Left ventricle myocardium inferior (tissue), 1 donor: ENCODE results near the gene GAB1. TPM values are rescaled to one million over a fixed set of nuclear protein-coding genes. Genes with fewer than 3 reads are reported as not detected.

Experiments used
- DNase-seq: peaks from one replicate; pipeline ENCODE4 v3.0.0-alpha.2; 2020
- H3K27ac ChIP-seq: fragments of 200-600 bp; replicated peaks from 2 replicates; pipeline ENCODE4 v1.8.0; 2021
- H3K27me3 ChIP-seq: fragments of 200-600 bp; 2 replicates; pipeline ENCODE4 v1.8.0; 2021; ENCODE audit warnings: low read depth
- H3K36me3 ChIP-seq: fragments of 200-600 bp; 2 replicates; pipeline ENCODE4 v1.8.0; 2021
- H3K4me1 ChIP-seq: fragments of 200-600 bp; 2 replicates; pipeline ENCODE4 v1.8.0; 2021
- H3K4me3 ChIP-seq: fragments of 200-600 bp; 2 replicates; pipeline ENCODE4 v1.8.0; 2021; ENCODE audit warnings: mild to moderate bottlenecking, moderate library complexity
- H3K9me3 ChIP-seq: fragments of 200-600 bp; replicated peaks from 2 replicates; pipeline ENCODE4 v1.8.0; 2021
- intact Hi-C: fragments of 100-400 bp; cut with micrococcal nuclease; formaldehyde crosslinking; loops from one replicate; pipeline ENCODE4 v1.11.0; 2022
- total RNA-seq: library from RNA; stranded (reverse); fragmentation: NEBNext Ultra II Directional; extraction: Animal tissue kit (Norgen Biotek cat#: 25700); gene quantifications from one replicate; pipeline ENCODE4 v1.2.1, GENCODE V29; 2021
- TF ChIP-seq, protein P1 (sequence below): fragments of 200-600 bp; IDR thresholded peaks from 2 replicates; pipeline ENCODE4 v1.8.0; 2021; ENCODE audit warnings: antibody characterized with exemption, mild to moderate bottlenecking, borderline replicate concordance
- donor health status: DM: no; HTN: yes; CAD: no; lungs with severe emphysema.

GAB1 gene
- total RNA-seq, 1 donor from 2014 or later = 87.1 TPM

DNA sequence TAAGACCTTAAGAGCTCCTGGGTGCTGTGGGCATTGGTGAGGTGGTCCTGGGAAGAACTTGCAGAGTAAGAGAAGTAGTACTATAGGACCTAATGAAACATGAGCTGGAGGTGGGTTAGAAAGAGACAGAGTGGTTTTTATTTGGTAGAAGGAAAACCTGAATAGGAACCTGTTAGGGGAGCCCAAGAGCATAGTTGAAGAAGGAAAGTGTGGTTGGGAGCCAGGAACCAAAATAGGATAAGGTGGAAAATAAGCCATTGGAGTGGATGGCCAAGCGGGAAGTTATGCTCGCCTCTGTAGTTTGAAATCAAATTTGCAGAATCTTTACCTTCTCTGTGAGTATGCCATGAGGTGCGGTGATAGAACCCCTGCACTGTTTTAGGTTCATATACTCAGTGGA, 26.7 kb downstream of the GAB1 start:
- H3K4me1 ChIP-seq = peaks cover 17% of the 10 kb centered on the region
- TF ChIP-seq, protein P1, sequence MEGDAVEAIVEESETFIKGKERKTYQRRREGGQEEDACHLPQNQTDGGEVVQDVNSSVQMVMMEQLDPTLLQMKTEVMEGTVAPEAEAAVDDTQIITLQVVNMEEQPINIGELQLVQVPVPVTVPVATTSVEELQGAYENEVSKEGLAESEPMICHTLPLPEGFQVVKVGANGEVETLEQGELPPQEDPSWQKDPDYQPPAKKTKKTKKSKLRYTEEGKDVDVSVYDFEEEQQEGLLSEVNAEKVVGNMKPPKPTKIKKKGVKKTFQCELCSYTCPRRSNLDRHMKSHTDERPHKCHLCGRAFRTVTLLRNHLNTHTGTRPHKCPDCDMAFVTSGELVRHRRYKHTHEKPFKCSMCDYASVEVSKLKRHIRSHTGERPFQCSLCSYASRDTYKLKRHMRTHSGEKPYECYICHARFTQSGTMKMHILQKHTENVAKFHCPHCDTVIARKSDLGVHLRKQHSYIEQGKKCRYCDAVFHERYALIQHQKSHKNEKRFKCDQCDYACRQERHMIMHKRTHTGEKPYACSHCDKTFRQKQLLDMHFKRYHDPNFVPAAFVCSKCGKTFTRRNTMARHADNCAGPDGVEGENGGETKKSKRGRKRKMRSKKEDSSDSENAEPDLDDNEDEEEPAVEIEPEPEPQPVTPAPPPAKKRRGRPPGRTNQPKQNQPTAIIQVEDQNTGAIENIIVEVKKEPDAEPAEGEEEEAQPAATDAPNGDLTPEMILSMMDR = no peak
- peak overlapping the region; percentile 11 for H3K27ac ChIP-seq
- intact Hi-C loops = no loop called here
- no peaks in the 10 kb centered on the region for H3K27me3 ChIP-seq
- H3K4me3 ChIP-seq = no peak overlapping the region
- no peak for DNase-seq
- H3K9me3 ChIP-seq = no peaks in the 10 kb centered on the region
- no peaks in the 10 kb centered on the region for H3K36me3 ChIP-seq

DNA sequence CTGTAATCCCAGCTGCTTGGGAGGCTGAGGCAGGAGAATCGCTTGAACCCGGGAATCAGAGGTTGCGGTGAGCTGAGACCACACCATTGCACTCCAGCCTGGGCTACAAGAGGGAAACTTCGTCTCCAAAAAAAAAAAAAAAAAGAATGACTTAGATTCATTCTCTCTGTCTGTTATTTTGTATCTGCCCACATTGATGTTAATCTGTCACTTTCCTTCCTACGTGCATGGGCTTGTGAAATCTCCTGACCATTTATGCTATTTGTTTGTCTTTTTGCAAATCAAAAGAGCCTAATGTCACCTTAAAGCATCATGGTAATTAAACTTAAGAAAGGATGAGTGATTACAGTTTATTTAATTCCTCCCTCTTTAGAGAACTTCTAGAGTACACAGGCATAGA, 27.4 kb downstream of the GAB1 start:
- no peak for DNase-seq
- TF ChIP-seq, protein P1 = no peak
- Histone ChIP-seq H3K36me3 (no peaks in the 10 kb centered on the region), H3K27ac (no peak overlapping the region), H3K9me3 (no peaks in the 10 kb centered on the region), H3K27me3 (no peaks in the 10 kb centered on the region), H3K4me3 (no peak overlapping the region), H3K4me1 (peaks cover 24% of the 10 kb centered on the region)
- intact Hi-C loops = no loop called here

DNA sequence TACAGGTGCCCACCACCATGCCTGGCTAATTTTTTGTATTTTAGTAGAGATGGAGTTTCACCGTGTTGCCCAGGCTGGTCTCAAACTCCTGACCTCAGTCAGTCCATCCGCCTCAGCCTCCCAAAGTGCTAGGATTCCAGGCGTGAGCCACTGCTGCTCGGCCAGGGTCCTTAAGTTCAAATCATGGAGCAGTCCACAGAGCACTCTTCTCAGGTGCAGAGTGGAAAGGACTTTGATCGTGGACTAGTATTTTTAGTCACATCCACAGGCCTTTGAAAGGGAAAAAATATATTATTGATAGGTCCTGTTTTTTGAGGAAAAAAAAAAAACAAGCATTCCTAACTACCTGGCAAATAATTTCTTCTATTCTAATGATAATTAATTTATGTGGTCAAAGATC, 31.2 kb downstream of the GAB1 start:
- H3K36me3 ChIP-seq = no peaks in the 10 kb centered on the region
- DNase-seq = no peak
- H3K27me3 ChIP-seq = no peaks in the 10 kb centered on the region
- H3K9me3 ChIP-seq = no peaks in the 10 kb centered on the region
- no peak overlapping the region for H3K4me3 ChIP-seq
- intact Hi-C loops = no loop called here
- H3K4me1 ChIP-seq = peaks cover 50% of the 10 kb centered on the region
- no peak overlapping the region for H3K27ac ChIP-seq
- TF ChIP-seq, protein P1 = no peak

DNA sequence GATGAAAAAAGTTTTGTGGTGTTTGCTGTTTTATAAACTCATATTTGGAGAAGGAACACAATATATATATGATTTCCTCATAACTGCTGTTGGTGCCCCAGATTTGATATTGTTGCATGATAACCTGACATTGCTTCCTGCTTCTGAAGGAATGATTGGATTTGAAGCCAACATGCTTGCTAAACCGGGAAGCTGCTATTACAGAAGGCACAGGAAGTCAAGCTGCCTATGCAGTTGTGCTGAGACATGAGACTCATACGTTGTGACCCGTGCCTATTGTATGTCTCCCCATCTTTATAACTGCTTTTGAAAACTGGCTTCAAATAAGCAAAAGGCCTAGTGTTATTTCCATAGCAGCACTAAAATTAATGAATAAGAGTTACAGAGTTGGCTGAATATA, 32.9 kb downstream of the GAB1 start:
- Histone ChIP-seq H3K4me1 (peaks cover 67% of the 10 kb centered on the region), H3K36me3 (no peaks in the 10 kb centered on the region), H3K27ac (peak overlapping the region; percentile 17), H3K4me3 (no peak overlapping the region), H3K9me3 (no peaks in the 10 kb centered on the region), H3K27me3 (no peaks in the 10 kb centered on the region)
- TF ChIP-seq, protein P1 = no peak
- no peak for DNase-seq
- intact Hi-C loops = no loop called here

DNA sequence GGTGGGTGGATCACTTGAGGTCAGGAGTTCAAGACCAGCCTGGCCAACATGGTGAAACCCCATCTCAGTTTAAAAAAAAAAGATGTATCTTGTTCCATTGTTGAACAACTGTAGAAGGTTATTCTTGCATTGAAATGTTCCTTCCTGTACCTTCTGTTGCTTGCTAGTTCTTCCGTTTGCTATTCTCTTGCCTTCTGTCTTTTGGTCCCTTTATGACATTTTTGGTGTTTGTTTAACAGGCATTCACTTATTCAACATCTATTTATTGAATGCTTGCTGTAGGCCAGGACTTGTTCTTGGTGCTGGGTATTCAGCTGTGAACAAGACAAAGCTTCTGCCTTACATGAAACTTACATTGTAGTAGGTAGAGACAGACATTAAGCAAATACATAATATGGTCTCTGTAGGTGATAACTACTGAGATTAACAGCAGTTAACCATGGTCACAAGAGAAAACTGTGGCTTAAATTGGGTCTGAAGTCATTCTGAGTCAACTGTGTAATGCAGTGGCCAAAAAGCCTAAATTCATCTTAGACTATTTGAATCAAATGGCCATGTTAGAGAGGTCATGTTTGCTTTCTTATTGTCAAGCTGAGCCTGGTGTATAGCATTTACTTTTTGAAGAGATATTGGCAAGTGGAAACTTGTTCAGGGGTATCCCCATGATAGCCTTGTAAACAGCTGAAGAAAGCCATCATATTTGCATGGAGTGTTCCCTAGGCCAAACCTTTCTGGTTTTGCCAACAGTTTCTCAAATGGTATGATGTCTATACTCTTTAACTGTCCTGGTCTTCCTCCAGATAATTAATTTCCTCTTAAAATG, 35.6 kb downstream of the GAB1 start:
- Histone ChIP-seq H3K9me3 (no peaks in the 10 kb centered on the region), H3K27me3 (no peaks in the 10 kb centered on the region), H3K27ac (peak overlapping the region; percentile 22), H3K4me3 (no peak overlapping the region), H3K36me3 (no peaks in the 10 kb centered on the region), H3K4me1 (peaks cover 83% of the 10 kb centered on the region)
- intact Hi-C loops = no loop called here
- DNase-seq = no peak
- TF ChIP-seq, protein P1 = no peak
